Left colon (tissue), 2 donors: Measurements from ENCODE around the gene SPRR1A. TPM values are rescaled to one million over a fixed set of nuclear protein-coding genes. Genes with fewer than 3 reads are reported as not detected.
"Not testable (repeated sequence)": the region's sequence is repeated elsewhere in the genome, so short reads cannot be mapped to it uniquely, and the experiment has no call there.

ENCODE experiments used
- ATAC-seq: fragments of 200-7000 bp; cut with Tn5 transposase; one replicate; pipeline ENCODE4 v1.9.1; 2020; ENCODE audit warnings: mild to moderate bottlenecking, moderate library complexity
- DNase-seq, 2 donors: peaks; one replicate each; pipeline ENCODE4 v3.0.0-alpha.2; 2020
- intact Hi-C, 2 donors: fragments of 100-400 bp; cut with DNase I in 1 of 2; cut with micrococcal nuclease in 1 of 2; formaldehyde crosslinking; loops; one replicate each; pipeline versions ENCODE4 v1.11.2 to v1.14.0; 2022; cut with DNase I, micrococcal nuclease
- total RNA-seq, 2 donors: library from RNA; stranded (reverse); fragmentation: NEBNext Ultra II Directional; extraction: Animal tissue kit (Norgen Biotek cat#: 25700); gene quantifications; one replicate each; pipeline ENCODE4 v1.2.1, GENCODE V29; 2021
- donor health status: DM: no; HTN: no; CAD: no.
- donor health status: DM: yes; HTN: yes; CAD: no.

The SPRR1A gene
- total RNA-seq, 2 donors from 2014 or later = not detected

DNA sequence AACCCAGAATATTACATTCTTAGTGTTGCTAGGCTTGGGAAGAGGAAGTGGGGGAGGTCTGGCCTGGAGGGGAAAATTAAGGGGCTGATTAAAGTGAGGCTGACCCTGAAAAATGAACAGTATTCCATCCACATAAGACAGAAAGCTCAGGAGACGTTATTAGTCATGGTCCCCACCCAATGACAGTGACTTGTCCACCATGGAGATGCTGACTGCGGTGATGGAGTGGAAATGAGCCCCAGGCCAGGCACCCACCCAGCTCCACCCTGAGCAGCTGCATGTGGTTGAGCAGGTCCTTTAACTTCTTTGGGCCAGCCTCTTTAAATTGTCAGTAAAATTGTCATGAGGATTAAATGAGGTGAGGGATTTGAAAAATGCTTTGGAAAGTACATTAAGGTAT is 14.8 kb upstream of the SPRR1A start:
- intact Hi-C loops = no loop called here
- ATAC-seq (no peak), DNase-seq (no peak)

- DNase-seq (no peak), ATAC-seq (no peak)
- intact Hi-C loops = no loop called here
Measured at GRCh38 chr1:152970495-152970894, 13.4 kb upstream of the SPRR1A start, which contains the start of gene SPRR4. Gene SPRR4, plus strand, starts transcription at chr1:152970648. Its CDS starts 1,243 bp downstream, at chr1:152971891.

DNA sequence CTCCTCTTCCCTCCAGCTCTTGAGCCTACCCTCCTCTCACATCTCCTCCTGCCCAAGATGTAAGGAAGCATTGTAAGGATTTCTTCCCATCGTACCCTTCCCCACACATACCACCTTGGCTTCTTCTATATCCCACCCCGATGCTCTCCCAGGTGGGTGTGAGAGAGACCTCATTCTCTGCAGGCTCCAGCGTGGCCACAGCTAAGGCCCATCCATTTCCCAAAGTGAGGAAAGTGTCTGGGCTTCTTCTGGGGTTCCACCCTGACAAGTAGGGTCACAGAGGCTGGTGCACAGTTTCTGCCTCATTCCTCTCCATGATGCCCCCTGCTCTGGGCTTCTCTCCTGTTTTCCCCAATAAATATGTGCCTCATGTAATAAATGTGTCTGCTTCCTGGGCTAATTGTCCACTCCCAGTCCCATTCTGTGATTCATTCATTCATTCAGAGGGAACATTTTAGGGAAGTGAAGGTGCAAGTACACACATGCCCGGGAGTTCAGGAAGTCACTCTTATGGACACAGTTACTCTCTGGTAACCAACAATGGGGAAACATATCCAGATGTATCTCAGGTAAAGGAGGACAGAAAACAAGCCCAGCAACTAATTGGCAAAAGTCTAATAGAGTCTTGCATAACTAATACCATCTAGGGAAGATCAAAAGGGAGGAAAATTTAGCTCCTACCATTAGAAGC is 11.5 kb upstream of the SPRR1A start:
- no peak for ATAC-seq
- intact Hi-C loops = no loop called here
- no peak for DNase-seq

DNA sequence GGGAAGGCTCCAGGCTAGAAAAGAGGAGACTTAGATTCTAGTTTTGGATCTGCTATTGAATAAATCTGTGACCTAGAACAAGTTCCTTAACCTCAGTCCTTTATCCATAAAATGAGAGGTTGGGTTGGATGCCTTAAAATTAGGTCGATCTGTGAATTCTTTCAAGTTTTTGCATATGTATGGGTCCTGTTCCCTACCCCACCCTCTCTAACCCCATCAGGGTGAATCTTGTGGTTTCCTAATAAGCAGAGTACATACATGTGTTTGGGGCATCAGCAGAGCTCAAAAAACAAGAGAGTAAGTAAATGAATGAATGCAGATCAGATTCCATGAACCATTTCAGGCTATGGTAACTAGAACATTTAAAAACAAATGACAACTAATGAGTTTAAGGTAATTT is 7.2 kb upstream of the SPRR1A start:
- no peak for DNase-seq
- intact Hi-C loops = no loop called here
- ATAC-seq = no peak

GRCh38 chr1:152977614-152978013 is 6.3 kb upstream of the SPRR1A start:
- DNase-seq (no peak), ATAC-seq (no peak)
- intact Hi-C loops = no loop called here

DNA sequence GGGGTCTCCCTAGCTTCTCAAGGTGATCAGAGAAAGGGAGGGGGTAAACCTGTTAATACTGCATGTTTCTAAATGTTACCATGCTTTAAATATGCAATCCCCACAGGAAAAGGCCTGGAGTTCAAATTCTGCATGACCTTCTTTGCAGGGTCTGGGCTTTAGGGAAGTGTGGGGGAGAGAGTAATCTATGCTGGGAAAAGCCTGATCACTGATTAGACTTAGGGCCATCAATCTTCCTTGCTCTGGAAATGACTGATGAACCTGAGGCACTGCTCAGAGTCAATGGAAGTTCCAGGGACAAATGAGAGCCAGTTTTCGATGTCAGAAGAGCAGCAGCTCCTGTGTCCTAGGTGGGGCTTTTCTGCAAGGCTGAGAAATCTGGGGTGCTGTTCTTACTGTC is 3.2 kb upstream of the SPRR1A start:
- ATAC-seq = no peak
- intact Hi-C loops = no loop called here
- DNase-seq = no peak

DNA sequence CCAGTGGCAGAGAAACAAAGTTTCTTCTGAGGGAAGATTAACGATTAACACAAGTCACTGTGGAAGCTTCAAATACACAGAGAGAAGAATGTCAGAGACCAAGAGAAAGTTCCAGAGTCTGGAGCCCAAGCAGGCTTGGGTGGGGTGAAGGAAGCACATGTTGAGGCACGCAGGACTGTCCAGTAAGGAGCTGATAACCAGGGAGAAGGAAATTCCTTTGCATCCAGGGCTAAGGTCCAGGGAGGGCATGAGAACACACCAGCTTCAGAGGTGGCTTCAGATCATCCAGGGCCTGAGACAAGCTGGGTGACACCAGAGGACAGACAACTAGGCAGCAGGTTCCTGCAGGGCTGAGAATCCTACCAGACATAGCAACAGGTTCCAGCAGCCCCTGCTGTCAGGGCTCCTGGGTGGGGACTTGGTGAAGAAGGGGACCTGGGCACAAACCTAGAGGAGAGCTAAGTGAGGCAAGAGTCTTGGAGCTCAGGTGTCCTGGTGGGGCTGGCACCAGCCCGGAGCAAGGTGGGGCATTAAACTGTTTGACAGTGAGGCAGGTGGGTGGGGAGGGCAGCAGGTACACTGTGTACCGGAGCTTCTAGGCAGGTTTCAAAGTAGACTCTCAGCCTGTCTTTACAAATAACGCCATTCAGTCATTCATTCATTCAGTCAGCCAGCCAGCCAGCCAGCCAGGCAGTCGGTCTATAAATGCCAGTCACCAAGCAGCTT is 2.6 kb upstream of the SPRR1A start:
- ATAC-seq = no peak
- no peak for DNase-seq
- intact Hi-C loops = no loop called here

DNA sequence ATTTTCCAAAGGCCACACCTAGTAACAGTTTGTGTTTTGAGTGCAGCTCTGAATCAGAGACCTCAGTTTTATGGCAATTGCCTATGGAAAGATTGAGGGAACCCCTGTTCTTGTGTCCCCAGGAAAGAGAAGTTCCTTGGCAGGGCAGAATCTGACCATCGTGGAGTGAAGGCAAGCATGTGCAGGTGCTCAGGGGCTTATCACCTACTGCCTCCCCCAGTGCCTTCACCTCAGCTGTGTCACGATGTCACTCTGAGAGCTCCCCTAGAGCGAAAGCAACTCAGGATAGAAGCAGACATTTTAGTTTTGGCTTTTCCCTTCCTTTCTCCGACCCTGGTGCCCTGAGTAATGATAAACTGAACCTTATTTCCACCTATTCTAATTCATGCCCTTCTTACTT is 1.8 kb upstream of the SPRR1A start:
- no peak for ATAC-seq
- intact Hi-C loops = no loop called here
- DNase-seq = no peak

DNA sequence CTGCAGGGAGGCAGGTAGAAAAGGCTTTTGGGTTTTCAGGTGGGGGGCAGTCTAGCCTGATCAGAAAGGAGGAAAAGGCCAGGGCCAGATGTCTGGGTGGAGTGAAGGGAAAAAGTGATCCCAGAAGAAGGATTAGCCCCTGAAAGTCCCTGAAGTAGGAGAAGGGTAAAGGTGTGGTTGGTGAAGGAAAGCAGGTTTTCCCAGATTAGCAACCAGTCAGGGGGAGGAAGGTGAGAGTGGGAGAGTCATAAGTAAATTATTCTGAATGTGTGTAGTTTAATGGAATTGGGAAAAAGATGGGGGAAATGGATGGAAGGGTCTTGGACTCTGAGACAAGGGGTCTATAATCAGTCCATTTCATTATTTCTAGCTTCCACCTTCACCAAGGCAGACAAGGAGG is 647 bp upstream of the SPRR1A start:
- ATAC-seq = no peak
- intact Hi-C loops = no loop called here
- DNase-seq = no peak

DNA sequence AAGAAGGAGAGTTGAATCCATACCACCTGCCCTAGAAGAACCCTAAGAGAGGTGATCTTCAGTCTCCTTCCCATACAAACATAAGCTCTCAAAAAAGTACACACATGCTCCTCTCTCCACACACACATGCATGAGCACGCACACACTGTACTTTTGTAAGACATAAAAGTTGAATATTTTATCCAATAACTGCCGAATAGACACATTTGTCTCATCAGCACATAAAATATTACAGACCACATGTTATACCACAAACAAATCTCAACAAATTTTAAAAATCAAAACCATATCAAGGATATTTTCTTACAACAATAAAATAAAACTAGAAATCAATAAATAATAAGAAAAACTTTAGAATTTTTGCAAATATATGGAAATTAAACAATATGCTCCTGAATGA is 2.7 kb downstream of the SPRR1A start:
- intact Hi-C loops = no loop called here
- ATAC-seq (no peak), DNase-seq (no peak)

DNA sequence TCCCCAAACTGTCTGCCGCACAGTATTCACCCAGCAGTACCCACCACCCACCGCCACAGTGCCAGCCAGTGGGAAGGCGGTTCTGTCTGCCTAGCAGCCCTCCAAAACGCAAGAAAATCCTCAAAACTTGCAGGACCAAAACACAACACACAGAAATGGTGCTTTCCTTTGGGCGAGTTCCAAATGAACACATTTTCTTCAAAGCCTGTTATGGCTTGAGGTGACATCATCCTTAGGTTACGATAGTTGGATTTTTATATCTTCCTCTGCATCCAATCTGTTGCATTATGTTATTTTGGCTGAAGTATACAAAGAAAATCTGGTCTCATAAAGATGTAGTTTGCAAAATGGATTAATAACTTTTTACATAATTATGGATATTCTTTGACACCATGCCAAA is 9.3 kb downstream of the SPRR1A start:
- intact Hi-C loops = no loop called here
- no peak for DNase-seq
- no peak for ATAC-seq

- intact Hi-C loops = no loop called here
- DNase-seq (no peak), ATAC-seq (no peak)
Measured at GRCh38 chr1:152995842-152996241, 12.0 kb downstream of the SPRR1A start.

GRCh38 chr1:152996633-152997400 is 12.9 kb downstream of the SPRR1A start:
- ATAC-seq (no peak), DNase-seq (no peak)
- intact Hi-C loops = no loop called here

- intact Hi-C loops = no loop called here
- no peak for DNase-seq
Measured at GRCh38 chr1:152997901-152998300, 14.0 kb downstream of the SPRR1A start.

GRCh38 chr1:152998476-152998875 is 14.6 kb downstream of the SPRR1A start:
- no peak for ATAC-seq
- DNase-seq = no peak
- intact Hi-C loops = no loop called here

More at GRCh38 chr1:152997901-152998300, 14.0 kb downstream of the SPRR1A start:
- ATAC-seq = no peak

DNA sequence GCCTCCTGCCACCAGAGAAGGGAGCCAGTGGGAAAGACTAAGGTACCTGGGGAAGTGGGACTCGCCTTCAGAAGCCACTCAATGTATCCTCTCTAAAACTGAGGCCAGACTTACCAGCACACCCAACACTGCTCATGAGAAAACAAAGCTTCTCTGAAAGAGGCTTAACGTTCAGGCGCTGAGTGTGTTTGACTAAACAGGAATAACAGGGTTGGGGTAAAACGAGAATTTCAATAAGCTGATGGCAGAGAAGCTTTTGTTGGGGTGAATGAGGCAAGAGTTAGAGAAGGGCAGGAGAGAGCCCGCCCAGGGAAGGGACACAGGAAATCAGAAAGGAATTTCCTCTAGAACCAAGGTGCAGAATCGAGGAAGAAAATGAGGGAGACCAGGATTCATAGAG is 15.9 kb downstream of the SPRR1A start:
- ATAC-seq (no peak), DNase-seq (no peak)
- intact Hi-C loops = no loop called here

- ATAC-seq = no peak
- intact Hi-C loops = no loop called here
- no peak for DNase-seq
Measured at GRCh38 chr1:153000294-153000693, 16.4 kb downstream of the SPRR1A start.

DNA sequence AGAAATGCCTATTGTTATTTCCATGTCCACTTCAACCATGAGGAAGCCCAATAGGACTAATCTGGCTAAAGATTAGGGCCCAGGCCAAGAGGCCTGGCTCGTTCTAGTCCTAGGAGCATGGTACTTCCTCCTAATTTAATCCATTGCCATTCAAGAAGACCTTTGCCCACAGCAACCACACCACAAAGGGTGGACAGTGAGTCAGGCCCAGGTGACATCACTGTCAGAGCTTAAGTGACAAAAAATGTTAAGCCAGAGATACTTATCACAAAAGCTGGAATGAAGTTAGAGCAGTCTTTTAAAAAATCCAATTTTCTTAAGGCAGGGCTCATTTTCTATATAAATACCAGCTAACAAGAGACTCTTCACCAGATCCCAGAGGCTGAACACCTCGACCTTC is 17.5 kb downstream of the SPRR1A start, which contains the start of gene SPRR3:
SPRR3 (plus strand) TSS at position 368 of the 400 bp plus-strand sequence. CDS start 1,272 bp downstream, outside the sequence.
- intact Hi-C loops = no loop called here
- no peak for ATAC-seq
- no peak for DNase-seq

DNA sequence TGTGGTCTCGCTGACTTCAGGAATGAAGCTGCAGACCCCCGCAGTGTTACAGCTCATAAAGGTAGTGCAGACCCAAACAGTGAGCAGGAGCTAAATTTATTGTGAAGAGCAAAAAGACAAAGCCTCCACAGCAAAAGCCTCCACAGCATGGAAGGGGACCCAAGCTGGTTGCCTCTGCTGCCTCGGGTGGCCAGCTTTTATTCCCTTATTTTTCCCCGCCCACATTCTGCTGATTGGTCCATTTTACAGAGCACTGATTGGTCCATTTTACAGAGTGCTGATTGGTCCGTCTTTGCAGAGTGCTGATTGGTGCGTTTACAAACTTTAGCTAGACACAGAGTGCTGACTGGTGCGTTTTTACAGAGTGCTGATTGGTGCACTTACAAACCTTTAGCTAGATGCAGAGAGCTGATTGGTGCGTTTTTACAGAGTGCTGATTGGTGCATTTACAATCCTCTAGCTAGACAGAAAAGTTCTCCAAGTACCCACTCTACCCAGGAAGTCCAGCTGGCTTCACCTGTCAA is 27.4 kb downstream of the SPRR1A start:
- DNase-seq, intact Hi-C loops, ATAC-seq: not testable (repeated sequence)
